Stimulated activated CD4-positive, alpha-beta T cell treated with anti-CD3 and anti-CD28 coated beads, Interleukin-12 subunit alpha, Interleukin-12 subunit beta, amount 100 ng/mL, for 24 hours (primary cell): Measurements from ENCODE around the gene OPCML.

ENCODE experiments used
- DNase-seq, 2 experiments: peaks; one replicate each; pipeline ENCODE4 v3.0.0-alpha.2; 2020; ENCODE audit warnings: low read depth in 2 of 2

Gene OPCML

DNA sequence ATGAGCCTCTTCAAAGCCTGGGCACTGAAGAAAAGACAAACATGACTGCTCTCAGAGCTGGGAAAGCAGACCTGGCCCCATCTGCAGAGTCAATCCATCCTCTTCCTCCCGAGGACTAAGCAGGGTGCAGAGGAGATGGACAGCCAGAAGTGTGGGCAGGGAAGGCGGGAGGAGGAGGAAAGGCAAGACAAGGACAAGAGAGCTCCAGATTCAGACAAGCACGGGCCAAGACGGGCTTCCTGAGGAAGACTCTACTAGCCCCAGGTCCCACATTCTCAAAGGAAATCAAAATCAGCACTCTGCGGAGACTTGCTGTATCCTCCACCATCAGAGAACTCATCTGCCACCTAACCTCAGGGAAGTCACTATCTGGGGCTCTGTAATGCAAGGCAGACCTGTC, 28.5 kb downstream of the OPCML start:
- DNase-seq: no peak

- DNase-seq: no peak
Observed at GRCh38 chr11:133503236-133503635, 29.1 kb downstream of the OPCML start.

- DNase-seq: no peak
Observed at GRCh38 chr11:133501643-133502539, 30.4 kb downstream of the OPCML start.

- no peak for DNase-seq
Observed at GRCh38 chr11:133500936-133501335, 31.4 kb downstream of the OPCML start.

DNA sequence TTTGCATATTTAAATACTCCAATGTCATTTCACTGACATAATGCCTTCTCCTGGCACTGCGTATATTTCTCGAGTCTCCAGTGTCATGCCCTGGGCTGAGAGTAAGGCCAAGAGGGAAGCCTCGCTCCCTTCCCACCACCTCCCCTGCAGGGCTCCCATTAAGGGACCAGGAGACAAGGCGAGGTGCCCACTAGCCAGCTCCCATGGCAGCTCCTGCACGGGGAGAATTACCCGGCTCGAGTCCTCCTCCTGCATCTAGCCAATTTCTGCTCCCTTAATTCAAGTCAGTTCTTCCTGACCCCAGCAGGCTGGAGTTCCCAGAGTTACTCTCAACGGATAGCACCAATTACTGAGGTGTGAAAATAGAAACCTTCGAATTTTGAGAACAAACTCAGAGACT, 31.9 kb downstream of the OPCML start:
- no peak for DNase-seq

- no peak for DNase-seq
Observed at GRCh38 chr11:133498969-133499368, 33.3 kb downstream of the OPCML start.

GRCh38 chr11:133497477-133498140, 34.7 kb downstream of the OPCML start:
- DNase-seq: no peak

GRCh38 chr11:133492895-133493294, 39.4 kb downstream of the OPCML start:
- DNase-seq: no peak

- DNase-seq: no peak
Observed at GRCh38 chr11:133491680-133492383, 40.5 kb downstream of the OPCML start.

- no peak for DNase-seq
Observed at GRCh38 chr11:133480722-133481121, 51.6 kb downstream of the OPCML start.

GRCh38 chr11:133479209-133479608, 53.1 kb downstream of the OPCML start:
- DNase-seq: no peak

DNA sequence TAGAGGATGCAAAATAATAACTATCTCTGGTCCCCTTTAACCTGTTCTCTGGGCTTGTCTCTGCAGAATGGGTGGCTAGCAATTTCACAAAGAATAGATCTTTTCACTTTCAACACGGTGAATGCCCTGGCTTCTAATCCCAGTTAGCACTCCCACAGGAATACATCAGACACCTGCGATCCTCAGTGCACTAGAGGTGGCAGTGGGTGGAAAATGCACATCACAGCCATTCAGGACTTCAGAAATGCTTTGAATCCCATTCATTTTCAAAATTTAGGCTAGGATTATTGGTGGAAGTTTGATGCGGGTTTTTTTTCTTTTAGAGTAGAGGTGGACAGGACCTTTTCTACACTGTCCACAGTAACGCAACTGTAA, 55.1 kb downstream of the OPCML start:
- DNase-seq: no peak

- no peak for DNase-seq
Observed at GRCh38 chr11:133476570-133477250, 55.6 kb downstream of the OPCML start.

GRCh38 chr11:133474461-133474860, 57.8 kb downstream of the OPCML start:
- no peak for DNase-seq

GRCh38 chr11:133467686-133468085, 64.6 kb downstream of the OPCML start:
- DNase-seq: no peak

DNA sequence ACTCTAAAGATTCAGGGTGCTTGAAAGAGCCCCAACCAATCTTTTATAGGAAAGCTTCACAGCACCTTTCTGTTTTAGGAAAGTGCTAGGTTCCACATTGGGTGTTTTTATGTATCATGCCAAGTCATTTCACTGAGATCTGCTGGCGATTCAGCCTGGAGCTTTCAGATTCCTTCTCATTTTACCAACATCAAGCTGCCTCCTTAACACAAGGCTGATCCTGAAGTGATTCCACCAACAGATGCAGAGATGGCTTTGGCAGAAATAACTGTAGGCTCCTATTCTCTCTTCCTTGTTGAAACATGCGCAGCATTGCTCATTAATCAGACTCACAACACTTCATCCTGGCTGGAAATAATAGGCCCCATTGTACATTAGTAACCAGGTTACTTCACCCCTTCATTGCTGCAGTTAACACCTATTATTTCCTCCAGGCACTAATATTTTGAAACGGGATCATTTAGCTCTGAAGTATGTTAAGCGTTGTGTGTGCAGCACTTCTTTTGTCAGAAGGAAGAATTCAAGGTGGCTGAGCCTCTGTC, 89.0 kb downstream of the OPCML start:
- no peak for DNase-seq

DNA sequence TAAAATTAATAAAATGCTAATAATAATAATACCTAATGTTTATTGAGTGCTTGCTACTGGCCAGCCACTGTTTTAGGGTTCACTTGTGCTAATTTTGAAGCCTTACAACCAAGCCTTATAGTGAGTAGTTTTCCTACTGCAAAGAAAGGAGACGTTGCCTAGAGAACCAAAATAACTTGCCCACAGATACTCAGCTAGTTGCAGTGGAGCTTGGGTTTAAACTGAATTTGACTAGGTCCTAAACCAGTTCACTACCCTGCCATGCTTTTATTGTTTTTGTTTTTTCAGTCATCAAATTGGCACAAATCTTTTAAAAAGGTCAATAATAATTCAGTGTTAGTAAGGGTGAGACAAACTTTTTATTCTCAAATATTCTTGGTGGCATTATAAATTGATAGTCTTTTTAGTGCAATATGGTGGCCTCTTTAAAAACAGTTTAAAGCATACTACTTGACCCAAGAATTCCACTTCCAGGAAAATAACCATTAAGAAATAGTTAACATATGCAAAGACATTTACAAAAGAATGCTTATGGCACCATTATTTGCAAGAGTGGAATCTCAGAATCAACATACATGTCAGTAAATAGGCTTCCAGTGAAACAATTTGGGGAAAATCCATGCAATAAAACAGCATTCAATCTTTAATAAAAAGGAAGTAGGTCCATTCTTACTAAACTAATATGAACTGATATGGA, 90.2 kb downstream of the OPCML start:
- DNase-seq: no peak

DNA sequence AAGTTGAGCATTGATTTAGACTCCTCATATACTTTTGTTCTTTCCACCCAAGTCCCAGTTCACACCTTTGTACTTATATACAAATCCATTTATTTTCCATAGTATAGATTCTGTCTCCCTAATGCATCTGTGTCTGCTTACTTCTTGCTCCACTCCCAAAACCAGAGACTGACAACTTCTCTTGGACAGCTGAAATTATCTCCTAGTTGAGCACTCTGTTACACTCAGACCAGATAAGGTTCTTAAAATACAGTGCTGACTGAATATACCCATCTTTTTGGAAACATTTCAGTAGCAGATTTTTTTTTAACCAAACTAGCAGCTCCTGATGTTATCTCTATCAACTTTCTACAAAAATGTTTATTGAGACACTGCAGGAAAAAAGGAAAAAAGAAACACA, 106.3 kb downstream of the OPCML start:
- DNase-seq: no peak

DNA sequence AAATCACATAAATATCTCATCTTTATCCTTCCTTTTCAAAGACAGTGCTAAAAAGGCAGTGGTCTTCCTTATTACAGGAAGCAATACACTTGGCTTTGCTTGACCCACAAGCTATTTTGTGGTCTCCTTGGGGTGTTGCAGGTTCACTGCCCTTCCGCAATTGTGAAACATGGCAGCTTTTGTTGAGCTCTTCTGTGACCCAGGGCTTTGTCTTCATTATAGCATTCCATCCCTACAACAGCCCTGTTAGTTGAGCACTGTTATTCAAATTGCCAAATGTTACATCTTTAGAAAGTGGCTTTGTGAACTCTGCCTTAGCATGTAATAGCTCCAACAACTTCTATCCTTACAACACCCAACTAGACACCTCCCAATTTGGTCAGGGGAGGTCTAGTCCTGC, 107.1 kb downstream of the OPCML start:
- no peak for DNase-seq

DNA sequence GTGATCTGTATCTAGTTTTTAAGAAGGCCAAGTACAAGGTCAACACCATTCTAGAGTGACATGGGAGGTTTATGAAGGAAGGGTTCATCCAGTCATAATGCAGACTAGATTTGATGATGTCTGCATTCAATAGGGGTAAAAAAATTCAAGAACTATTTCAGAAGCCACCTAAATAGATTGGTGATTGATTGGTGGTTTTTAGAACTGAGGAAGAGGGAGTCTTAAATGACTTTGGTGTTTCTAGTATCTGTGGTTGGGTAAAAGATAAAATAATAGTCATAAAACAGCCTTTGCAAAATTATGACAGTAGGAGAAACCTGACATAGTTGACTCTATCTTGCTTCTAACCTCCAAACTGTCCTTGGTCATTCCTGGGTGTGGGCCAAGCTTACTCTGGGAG, 114.1 kb downstream of the OPCML start:
- DNase-seq: no peak

GRCh38 chr11:133414506-133414905, 117.8 kb downstream of the OPCML start:
- DNase-seq: no peak
